Prostate gland (tissue), 2 donors: ENCODE data around the gene PRKRIP1. TPM values are rescaled to one million over a fixed set of nuclear protein-coding genes. Genes with fewer than 3 reads are reported as not detected.
"Not testable (repeated sequence)": the region's sequence is repeated elsewhere in the genome, so short reads cannot be mapped to it uniquely, and the experiment has no call there.

Experiments
- DNase-seq: peaks from one replicate; pipeline ENCODE4 v3.0.0-alpha.2; 2019; ENCODE audit warnings: low spot score
- H3K27ac ChIP-seq, 2 donors: fragments of 200-600 bp; sonication (generic); 2 replicates each; pipeline ENCODE4 v1.5.1; 2017 to 2019
- H3K27me3 ChIP-seq: fragments of 200-600 bp; sonication (generic); replicated peaks from 2 replicates; pipeline ENCODE4 v1.5.1; 2019; ENCODE audit not compliant: insufficient read depth
- H3K36me3 ChIP-seq, 2 donors: fragments of 200-600 bp; sonication (generic); 1 replicate in 1 of 2; 2 replicates in 1 of 2; pipeline versions ENCODE4 v1.5.1 to v1.8.1; 2017 to 2019
- H3K4me1 ChIP-seq: fragments of 200-600 bp; sonication (generic); replicated peaks from 2 replicates; pipeline ENCODE4 v1.5.1; 2019
- H3K4me3 ChIP-seq, 2 donors: fragments of 200-600 bp; sonication (generic); 2 replicates each; pipeline ENCODE4 v1.5.1; 2017 to 2019
- H3K9me3 ChIP-seq: fragments of 200-600 bp; sonication (generic); 2 replicates; pipeline ENCODE4 v1.5.1; 2017
- CTCF ChIP-seq, 4 experiments: fragments of 200-600 bp in 2 of 4; fragments of 450-650 bp in 2 of 4; sonication (generic) in 2 of 4; IDR thresholded peaks; 1 replicate in 3 of 4; 2 replicates in 1 of 4; pipeline ENCODE4 v1.5.1; 2016 to 2019; ENCODE audit warnings: antibody characterized with exemption in 4 of 4, mild to moderate bottlenecking in 2 of 4, moderate library complexity in 2 of 4
- POLR2A ChIP-seq: fragments of 450-650 bp; IDR thresholded peaks from one replicate; pipeline ENCODE4 v1.6.1; 2016; ENCODE audit warnings: antibody characterized with exemption, mild to moderate bottlenecking
- POLR2AphosphoS5 ChIP-seq: sonication (generic); formaldehyde crosslinking; IDR thresholded peaks from one replicate; pipeline ENCODE4 v1.6.1; 2017; ENCODE audit warnings: antibody characterized with exemption
- WGBS: methylation state at CpG from one replicate; pipeline ENCODE4 v1.1.5; 2018; 5-methylcytosine and 5-hydroxymethylcytosine counted together
- intact Hi-C: fragments of 100-400 bp; cut with DNase I; formaldehyde crosslinking; loops from one replicate; pipeline ENCODE4 v1.14.2; 2022
- microRNA-seq: library from miRNA; unstranded; fragments of <30 nt; microRNA quantifications from one replicate; pipeline ENCODE4, GENCODE V29; 2016
- small RNA-seq, 2 donors: library from RNA; depleted of rRNA; stranded (forward); fragments of <200 nt; gene quantifications; one replicate each; pipeline ENCODE3, GENCODE V24; 2016
- total RNA-seq, 2 donors: library from RNA; depleted of rRNA; stranded (reverse); fragments of >200 nt; gene quantifications; one replicate each; pipeline ENCODE4 v1.1.0, GENCODE V29; 2016

Gene PRKRIP1
- total RNA-seq, 2 donors from 2014 or later: 31.6 to 50.1 TPM

GRCh38 chr7:102473271-102473991 lies 77.3 kb downstream of the PRKRIP1 start:
- H3K27me3 ChIP-seq: no peaks in the 10 kb centered on the region
- DNase-seq: no peak
- 78% methylated on average over 23 of the region's 23 CpGs for WGBS
- intact Hi-C loops: no loop called here
- no peaks in the 10 kb centered on the region for H3K36me3 ChIP-seq
- no peak overlapping the region for H3K27ac ChIP-seq
- H3K9me3 ChIP-seq: no peaks in the 10 kb centered on the region
- TF ChIP-seq POLR2AphosphoS5 (no peak), CTCF (IDR thresholded peaks at IDR 0.05) (no peak), POLR2A (no peak)
- no peaks in the 10 kb centered on the region for H3K4me1 ChIP-seq
- H3K4me3 ChIP-seq: no peak overlapping the region

- 84% methylated on average over 9 of the region's 14 CpGs for WGBS
- intact Hi-C loops, H3K4me3 ChIP-seq, H3K36me3 ChIP-seq, H3K4me1 ChIP-seq, H3K9me3 ChIP-seq, H3K27ac ChIP-seq, DNase-seq, H3K27me3 ChIP-seq: not testable (repeated sequence)
Observed at GRCh38 chr7:102474116-102474515, 78.0 kb downstream of the PRKRIP1 start.

GRCh38 chr7:102474736-102475435 lies 78.7 kb downstream of the PRKRIP1 start:
- H3K27me3 ChIP-seq, H3K9me3 ChIP-seq, H3K4me1 ChIP-seq, H3K4me3 ChIP-seq, intact Hi-C loops, H3K27ac ChIP-seq, H3K36me3 ChIP-seq: not testable (repeated sequence)
- DNase-seq: peak; percentile 1
- 66% methylated on average over 7 of the region's 19 CpGs for WGBS

Small RNA genes within 50 kb of the gene (microRNA-seq; reads per million reads assigned to microRNA genes)
- gene MIR4467: 2.1 reads per million, percentile 30 among the genes with 10 or more reads in this experiment
- 2.3 reads per million, percentile 32 among the genes with 10 or more reads in this experiment for gene MIR5090
- gene MIR548O: not detected

Small RNA genes within 50 kb of the gene (small RNA-seq; reads per million reads assigned to genes)
- gene AC091390.4: 0 reads per million in 2 donors
- gene MIR548O: 0 reads per million in 2 donors

Other genes starting within 250 kb of the PRKRIP1 start
- 10 to 100 TPM in 1 of 2 donors, 1 to 10 TPM in 1; 7.7 to 22.3 TPM for gene SH2B2, start 109.5 kb upstream of the PRKRIP1 start, total RNA-seq
- gene SPDYE6, start 39.9 kb upstream of the PRKRIP1 start, total RNA-seq: under 1 TPM in 1 of 2 donors, not detected in 1; 0.85 TPM
- gene ORAI2, start 37.2 kb downstream of the PRKRIP1 start, total RNA-seq: 10 to 100 TPM; 20.5 to 24.8 TPM
- 10 to 100 TPM; 25.2 to 27.0 TPM for gene ALKBH4, start 68.5 kb downstream of the PRKRIP1 start, total RNA-seq
- gene LRWD1, start 68.6 kb downstream of the PRKRIP1 start, total RNA-seq: 10 to 100 TPM; 12.8 to 57.7 TPM
- gene POLR2J, start 82.6 kb downstream of the PRKRIP1 start, total RNA-seq: 10 to 100 TPM; 23.2 to 46.4 TPM
- gene RASA4B, start 121.4 kb downstream of the PRKRIP1 start, total RNA-seq: 10 to 100 TPM in 1 of 2 donors, 1 to 10 TPM in 1; 2.0 to 25.7 TPM
- 10 to 100 TPM in 1 of 2 donors, 1 to 10 TPM in 1; 9.9 to 33.5 TPM for gene UPK3BL2, start 147.3 kb downstream of the PRKRIP1 start, total RNA-seq
- gene SPDYE2, start 154.9 kb downstream of the PRKRIP1 start, total RNA-seq: 1 to 10 TPM in 1 of 2 donors, not detected in 1; 1.8 TPM
- gene POLR2J3, start 176.2 kb downstream of the PRKRIP1 start, total RNA-seq: 10 to 100 TPM; 11.5 to 16.6 TPM
- 10 to 100 TPM; 10.5 to 59.6 TPM for gene RASA4, start 220.4 kb downstream of the PRKRIP1 start, total RNA-seq
- 100 to 1,000 TPM in 1 of 2 donors, 10 to 100 TPM in 1; 63.2 to 125 TPM for gene UPK3BL1, start 246.4 kb downstream of the PRKRIP1 start, total RNA-seq